DMS79 treated with DMSO at 0.1 percent for 48 hours (cell line): ENCODE results near the gene PPARGC1A.

Source experiments
- DNase-seq: peaks from one replicate; lab custom pipeline; 2025; lab: John Stamatoyannopoulos, UW

PPARGC1A gene

DNA sequence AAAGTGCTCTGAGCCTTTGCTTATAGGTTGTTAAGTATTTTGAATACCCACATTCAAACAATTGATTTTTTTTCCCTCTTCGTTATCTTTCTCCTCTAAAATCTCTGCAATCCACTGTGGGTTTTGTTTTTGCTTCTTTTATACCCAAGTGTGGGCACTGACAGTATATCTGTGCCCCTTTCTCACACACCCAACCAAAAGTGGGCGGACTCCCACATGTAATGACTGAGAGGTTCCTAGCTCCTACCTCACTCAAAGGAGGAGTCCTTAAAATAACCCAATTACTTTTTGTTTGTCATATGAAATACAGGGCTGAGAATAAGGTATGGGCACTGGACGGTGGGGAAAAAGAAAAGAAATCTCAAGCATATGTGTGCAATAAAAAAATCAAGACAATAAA is 51.7 kb downstream of the PPARGC1A start:
- DNase-seq = no peak

DNA sequence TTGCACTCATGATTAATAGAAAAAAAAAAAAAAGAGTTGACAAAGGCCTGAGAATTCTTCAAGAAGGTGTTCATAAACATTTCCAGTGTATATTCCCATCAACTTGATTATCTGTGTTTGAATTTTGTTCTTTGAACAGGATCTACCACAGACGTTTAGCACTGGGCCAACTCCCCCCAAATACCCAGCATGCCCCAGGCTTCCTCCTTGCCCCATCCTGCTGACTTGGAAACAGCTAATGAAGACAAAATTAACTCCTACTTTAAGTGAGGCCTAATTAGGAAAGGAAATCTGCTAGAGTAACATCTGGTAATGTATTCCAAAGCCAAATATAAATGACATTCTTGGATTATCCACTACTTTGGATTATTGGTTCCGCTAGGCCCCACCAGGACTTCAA is 52.5 kb downstream of the PPARGC1A start:
- no peak for DNase-seq

DNA sequence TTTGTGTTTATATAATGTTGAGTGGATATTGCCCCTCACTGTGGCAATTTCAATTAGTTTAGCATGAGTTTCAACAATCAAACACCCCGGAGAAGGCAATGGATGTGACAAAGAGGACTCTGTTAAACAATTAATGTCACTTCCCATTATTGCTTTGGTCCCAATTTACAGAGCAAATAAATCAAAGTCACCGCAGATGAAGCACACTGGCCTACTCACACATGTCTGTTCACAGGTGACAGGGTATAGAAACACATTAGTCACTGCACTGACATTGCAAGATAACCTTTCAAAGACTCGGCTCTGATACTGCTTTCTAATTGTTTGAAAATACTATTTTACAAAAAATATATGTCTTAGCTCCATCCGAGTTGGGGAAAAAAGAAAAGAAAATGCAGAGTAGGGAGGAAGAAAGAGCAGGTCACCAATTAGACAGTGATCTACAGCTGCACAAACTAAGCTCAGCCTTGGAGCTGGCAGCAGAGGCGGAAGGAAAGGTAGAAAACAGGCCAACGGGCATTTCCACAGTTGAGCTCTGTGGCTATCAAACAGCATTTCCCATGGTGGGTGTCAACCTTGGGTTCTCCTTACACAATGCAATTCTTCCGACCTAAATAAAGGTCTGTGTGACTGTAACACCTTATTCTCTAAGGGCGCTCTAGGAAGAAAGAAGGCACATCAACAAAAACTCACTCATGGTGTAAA is 53.9 kb downstream of the PPARGC1A start:
- DNase-seq = no peak

DNA sequence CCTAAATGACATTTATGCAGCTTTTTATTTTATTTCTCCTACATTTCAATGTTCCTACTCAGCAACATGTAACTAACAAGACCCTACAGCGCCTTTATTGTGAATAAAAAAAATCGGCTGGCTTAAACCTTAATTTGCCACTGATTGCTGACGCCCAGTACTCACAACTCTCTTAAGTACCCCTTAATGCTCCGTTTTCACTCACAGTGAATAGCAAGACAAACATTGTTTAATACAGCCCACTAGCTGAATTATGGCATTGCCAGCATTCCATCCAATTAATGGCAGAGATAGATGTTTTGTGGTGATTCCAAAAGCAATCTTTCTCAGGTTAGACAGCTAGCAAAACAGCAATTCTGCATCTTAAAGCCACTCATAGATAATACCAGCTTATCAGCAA is 61.1 kb downstream of the PPARGC1A start:
- peak; percentile 44 for DNase-seq

DNA sequence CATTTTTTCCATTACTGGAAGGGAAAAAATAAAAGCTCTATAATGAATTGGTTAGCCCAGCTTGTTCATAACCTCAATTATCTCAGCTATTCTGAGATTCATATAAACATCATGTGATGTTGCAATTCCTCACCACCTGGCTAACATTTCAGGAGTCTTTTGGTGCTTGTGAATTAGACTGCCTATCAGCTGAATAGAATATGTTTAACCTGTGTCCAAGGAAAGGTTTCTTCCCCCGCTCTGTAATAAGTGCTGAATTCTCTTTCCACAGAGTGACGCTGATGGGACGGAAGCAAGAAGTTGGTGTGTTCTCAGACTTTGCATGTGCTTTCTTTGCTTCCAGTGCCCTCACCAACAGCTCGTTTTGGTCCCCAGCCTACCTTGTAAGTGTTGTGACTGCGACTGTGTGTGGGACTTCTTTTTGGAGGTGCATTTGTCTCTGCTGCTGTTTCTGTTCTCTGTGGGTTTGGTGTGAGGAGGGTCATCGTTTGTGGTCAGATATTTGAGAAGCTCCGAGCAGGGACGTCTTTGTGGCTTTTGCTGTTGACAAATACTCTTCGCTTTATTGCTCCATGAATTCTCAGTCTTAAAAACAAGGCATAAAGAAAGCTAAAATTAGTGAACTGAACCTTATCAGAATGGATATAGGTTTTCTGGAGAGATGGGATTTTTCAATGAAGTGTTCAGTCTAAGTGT is 61.7 kb downstream of the PPARGC1A start:
- peak; percentile 19 for DNase-seq

DNA sequence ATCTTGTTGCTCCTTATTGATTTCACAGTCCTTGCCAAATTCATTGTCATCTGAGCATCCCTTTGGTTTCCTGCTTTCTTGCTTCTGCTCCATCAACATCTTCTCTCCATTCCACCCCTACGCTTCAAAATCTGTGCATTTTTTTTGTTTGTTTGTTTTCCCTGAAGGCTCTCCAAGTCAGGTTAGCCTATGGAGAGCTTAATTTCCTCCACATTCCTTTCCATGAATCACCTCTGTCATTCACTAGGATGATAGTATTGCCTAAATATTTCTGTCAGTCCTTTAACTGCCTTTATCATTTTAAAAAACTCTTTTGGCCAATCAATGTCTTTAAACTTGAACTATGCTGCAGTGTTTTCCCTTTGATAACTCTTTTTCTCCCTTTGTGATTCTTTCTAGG is 67.7 kb downstream of the PPARGC1A start:
- no peak for DNase-seq

DNA sequence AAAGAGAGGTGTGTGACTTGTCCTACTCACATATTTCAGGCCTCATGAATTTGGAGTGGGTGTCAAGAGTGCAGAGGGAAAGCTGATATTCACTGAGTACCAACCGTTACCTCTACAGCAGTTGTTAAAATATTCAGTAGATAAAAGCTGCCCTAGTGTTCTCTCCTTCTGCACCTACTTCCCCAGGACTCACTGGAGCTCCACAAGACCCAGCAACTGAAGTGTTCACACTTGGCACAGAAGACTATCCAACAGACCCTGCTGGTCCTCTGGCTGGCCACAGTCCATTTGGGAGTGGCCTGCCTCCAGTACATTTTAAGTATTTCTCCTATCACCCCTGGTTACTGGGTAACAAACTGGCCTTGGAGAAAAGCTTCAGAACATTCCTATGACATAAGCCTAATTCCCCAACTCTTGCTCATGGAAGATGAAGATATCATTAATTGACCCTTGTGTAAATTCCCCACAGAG is 70.8 kb downstream of the PPARGC1A start:
- DNase-seq = peak; percentile 45

DNA sequence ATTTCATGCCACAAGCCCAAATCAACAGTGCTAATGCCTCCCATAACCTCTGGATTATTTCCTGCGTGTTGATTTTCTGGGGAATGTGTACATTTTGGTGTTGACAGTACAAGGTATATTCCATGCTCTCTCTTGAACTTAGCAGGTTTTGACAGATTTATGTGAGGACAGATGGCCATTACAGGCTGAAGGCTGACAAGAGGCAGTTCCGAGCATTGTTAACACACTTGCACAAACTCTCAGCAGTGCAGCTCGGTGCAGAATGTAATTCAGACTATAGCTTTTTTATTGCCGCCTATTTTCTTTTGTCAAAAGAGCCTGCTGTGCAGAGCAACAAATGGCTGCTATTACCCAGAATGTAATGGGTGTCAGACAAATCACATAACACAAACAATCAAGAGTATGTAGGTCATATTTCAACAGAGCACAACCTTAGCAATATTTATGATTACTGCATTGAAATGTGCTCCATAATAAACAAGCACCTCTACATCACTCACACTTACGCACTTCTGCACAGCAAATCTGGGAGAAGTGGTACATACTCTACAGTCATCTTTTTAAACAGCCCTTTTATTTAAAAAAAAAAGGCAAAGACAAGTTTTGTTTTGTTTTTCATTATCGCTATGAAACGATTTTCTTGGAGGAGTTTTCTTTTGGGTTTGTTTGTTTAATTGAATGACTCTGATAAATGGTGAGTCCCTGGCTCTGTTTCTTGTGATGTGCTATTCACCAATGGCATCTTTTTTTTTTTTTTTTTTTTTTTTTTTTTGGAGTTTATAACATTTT is 71.6 kb downstream of the PPARGC1A start:
- DNase-seq = peak; percentile 13

DNA sequence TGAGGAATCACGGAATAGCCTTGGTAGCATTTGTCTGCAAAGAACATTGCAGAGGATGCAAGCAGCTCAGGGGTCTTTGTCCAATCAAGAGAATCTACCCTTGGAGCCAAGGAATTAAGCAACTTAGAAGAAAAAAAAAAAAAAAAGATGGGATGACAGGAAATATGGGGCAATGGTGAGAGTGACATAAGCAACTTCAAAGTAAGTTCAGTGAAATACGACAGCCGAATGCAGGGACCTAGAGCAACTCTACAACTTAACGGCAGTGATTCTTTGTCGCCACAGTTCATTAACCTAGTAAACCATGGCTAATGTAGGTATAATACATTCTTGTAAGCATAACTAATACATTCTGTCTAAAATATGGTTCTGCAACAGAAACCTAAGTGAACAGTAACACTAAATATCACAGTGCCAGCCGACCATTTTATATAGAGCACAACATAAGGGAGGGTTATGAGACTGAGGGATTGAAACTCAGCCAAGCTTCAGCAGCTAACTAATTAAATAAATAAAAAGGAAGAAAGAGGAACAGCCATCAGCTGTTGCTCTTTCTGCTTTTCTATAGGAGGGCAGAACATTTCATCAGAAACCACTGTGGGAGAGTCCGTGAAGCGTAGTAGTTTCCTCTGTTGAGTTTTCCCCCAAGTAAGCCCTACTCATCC is 74.7 kb downstream of the PPARGC1A start:
- no peak for DNase-seq

DNA sequence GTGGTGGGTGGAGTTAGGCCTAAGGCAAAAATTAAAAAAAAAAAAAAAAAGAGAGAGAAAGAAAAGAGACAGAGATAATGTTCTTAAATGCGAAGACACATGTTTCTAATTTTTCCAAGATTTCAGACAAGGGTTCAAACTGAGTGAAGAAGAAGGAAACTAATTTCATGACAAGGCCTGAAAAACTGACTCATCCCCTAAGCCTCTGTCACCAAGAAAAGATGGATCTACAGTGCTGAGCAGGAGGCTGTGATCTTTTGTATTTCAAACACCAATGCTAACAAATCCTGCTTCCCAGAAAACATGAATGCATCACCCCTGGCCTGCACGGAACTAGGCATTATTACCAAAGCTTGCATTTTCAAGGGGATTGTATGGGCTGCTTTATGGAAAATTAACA is 75.3 kb downstream of the PPARGC1A start:
- DNase-seq = no peak

DNA sequence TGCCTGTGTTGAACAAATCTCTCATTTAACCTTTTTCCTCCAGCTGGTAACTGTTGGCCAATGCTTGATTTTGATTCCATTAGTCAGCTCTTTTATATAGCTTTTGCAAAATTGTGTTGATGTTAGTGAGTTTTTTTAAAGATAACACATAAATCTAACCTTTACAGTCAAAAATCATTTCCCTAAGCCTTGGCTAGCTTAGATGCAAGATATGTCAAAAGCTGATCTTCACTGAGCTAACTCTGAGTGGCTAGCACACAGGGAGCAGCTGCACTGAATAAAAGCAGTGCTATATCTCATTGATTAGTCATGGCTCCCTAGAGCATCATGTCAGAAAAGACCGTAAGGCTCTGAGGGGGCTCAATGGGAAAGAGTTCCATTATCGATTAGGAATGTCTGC is 78.7 kb downstream of the PPARGC1A start:
- DNase-seq = no peak

DNA sequence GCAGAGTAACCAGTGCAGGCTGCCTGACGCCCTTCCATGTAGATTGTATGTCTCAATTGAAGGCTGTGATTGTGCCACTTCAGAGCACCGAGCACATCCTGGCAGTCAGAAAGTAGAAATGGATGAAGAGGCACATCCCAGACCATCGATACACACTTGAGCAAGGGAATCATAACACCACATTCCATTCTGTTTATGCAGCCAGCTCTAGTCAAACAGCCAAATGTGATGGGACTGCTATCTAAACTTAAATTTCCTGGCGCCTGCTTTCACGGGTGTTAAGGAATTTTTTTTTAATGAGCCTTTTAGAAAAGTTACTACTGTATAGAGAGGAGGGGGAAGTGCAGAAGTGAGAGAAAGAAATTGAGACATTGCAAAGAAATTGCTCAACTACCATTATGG is 84.4 kb downstream of the PPARGC1A start:
- no peak for DNase-seq

DNA sequence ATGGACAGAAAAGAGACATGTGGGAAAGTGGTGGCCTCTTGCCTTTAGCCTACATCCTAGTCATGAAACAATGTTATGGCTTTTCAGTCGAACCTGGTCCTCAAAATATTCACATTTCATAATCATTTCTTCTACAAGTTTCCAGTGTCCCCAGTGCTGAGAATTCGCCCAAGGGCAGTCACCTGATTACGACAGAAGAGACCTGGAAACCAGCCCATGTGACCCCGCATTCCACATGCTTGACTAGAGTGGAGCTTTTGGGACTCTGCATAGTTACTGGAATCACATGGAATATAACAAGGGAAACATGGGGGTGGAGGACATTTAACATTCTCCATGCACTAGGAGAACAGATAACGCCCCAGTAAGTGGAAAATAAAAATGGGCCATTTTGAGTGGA is 100.1 kb downstream of the PPARGC1A start:
- DNase-seq = no peak

DNA sequence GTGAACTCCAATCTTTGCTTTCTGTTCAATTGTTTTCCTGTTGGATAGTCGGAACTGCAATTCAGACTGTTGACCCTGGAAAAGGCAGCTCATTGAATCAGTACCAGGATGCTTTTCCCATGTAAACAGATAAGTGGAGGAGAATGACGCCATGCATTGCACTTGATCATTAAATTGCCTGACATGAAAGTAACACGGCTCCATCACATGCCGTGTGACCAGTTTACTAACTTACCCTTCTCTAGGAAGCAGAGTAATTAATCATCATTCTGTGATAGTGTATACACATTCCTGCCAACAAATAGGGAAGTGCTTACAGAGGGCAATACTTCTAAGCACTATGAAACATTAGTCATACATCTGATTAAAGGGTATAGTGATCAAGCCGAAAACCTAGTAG is 101.4 kb downstream of the PPARGC1A start:
- no peak for DNase-seq

DNA sequence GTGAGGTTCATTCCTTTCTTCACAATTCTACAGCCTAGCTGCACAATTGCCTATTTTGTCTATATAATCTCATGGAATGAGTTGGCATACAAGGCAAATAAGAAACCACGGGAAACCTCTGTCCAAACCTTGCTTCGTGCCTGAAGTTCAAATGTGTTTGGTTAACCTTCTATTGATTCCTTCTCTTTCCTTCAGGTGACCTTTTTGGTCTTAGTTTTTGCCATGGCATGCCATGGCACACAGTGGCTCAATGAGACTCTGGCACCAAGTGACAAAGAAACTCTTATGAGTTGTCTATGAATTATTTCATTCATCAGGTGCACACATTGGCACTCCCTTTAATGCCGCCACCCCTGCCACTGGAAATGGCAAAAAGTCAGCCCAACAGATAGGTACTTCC is 101.8 kb downstream of the PPARGC1A start:
- no peak for DNase-seq

DNA sequence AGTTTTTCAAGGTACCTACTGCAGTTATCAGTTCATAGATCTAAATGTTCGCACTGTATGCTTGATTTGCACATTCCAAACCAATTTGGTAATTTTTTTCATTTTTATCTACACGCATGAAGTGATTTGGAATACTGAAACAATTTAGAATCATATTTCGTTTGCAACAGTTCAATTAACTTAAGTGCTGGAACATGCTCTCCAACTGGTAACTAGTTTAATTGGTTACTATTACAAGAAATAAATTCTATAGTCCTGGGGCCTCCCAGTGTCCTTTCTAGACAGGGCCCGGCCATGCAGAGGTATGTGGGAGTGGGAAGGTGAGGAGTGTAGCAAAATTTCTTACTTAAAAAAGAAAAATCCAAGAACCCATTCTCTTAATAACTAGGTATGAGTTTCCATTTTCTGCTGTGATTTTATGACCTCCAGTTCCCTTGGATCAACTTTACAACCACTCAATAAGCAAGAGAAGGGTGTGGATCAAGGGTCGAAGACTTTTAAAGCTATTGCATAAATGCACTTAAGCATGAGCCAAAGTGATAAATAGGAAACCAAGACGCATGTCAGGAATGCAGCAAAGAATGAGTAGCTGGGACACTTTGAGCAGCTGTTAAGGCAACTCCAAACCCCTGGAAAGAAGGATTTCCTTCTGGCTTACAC is 106.9 kb downstream of the PPARGC1A start:
- no peak for DNase-seq

DNA sequence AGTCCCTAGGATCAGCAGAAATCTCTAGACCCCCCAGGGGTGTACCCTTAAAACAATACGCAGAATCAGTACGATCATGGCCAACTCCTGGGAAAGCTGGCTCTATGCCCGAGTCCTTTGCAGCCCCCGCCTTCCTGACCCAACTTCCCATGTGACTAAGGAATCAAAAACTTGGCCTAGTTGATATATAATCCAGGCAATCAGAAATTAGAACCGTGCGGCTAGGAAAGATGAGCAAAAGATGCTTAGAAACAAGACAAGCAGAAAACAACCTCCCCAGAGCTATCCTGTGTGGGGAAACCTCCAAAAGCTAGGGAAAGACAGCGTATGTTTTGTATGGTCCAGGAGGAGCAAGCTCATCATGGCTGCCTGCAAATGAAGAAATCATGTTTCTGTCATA is 110.0 kb downstream of the PPARGC1A start:
- no peak for DNase-seq

DNA sequence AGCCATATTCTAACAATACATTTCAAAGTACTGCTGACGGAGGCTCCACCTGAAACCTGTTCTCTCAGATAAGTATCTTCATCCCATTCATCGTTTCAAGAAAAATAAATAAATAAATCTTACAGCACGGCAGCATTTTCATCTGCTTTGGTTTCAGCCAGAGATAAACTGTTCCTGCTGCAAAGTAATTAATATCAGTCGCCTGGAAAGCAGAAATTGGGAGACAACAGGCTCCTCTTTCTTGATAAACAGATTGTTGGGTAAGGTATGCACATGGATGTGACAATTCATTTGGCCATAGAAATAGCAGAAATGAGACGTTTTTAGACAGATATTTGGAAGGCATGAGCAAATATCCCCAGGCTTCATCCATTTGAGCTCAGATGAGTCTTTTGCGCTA is 110.4 kb downstream of the PPARGC1A start:
- DNase-seq = no peak

DNA sequence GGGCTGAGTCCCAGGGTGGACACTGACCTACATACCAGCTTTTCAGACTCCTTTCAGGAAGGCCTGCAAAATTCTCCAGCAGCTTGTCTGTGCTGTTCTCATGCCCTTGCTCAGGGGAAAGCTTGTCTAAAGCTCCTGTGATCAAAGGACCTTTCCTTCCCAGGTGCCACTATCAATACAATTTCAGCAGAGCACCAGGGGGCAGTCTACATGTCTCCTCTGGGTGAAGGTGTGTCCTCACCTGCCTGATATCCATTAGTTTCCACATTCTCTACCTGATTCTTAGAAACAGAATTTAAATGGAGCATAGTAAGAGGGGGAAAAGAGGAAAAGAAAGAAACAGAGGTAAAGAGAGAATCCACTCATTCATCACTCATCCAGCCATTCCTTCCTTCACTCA is 114.2 kb downstream of the PPARGC1A start:
- DNase-seq = no peak

DNA sequence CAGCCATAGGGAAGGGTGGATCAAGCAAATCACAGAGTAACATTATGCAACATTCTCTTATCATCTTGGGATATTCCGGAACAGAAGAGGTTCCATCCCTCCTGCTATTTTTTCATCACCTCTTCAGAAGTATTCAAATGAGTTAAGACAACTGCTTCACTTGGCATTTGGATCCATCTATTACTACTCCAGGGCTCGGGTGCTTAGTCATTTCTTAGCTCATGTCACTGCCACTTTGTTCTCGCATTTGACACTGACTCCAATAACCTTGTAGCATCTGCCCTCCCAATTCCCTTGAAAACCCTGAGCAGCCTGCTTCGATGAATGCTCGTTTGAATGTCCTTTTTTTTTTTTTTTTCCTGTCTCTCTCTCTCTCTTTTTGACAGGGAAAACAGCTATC is 114.9 kb downstream of the PPARGC1A start:
- no peak for DNase-seq

DNA sequence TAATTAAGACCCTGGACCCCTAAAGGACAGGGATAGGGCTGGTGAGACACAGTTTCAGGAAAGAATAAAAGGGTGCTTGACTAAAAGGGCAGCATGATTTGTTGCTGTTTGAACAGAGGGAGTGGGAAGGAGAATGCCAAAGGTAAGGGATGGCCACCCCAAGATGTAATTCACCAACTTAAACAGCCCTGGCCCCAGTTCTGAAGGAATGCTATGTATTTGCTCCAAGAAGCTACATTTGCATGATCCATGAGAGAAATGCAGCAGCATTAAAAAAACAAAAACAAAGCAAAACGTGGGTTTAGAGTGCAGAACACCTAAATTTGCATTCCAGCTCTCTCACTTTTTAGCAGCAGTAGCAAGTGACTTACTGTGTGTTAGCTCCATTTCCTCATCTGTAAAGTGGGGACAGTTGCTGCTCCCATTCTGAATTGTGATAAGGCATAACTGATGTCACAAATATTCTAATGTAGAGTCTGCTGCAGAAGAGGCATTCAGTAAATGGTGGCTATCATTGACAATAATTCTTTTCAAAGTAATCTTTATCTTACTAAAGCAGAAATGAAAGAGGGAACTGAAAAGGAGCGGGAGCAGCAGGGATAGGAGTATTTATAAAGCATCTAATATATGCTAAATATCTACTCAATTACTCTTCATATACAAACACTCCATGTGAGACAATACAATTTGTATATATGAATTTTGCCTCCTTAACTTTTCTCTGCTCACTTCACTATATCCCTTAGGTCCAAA is 115.8 kb downstream of the PPARGC1A start:
- DNase-seq = no peak
